K562 treated with DMSO at 1 percent for 12 hours (cell line): ENCODE measurements around the gene SLC39A12. TPM values are rescaled to one million over a fixed set of nuclear protein-coding genes. Genes with fewer than 3 reads are reported as not detected.

Experiments used
- total RNA-seq: library from RNA; unstranded; fragments of 300-600 nt; gene quantifications from 2 replicates; pipeline ENCODE4 v1.2.3, GENCODE V29; 2022; ENCODE audit not compliant: insufficient read depth

Gene SLC39A12
- total RNA-seq, result not detected in 2 replicates

GRCh38 chr10:17951868-17952371, at the start of gene SLC39A12:
Gene SLC39A12 (plus strand): TSS chr10:17951918. CDS start chr10:17953277, 1,359 bp downstream.

Other genes with a start within 250 kb of the SLC39A12 start
- gene TMEM236, start 199.7 kb upstream of the SLC39A12 start, total RNA-seq, result 0.14 and 0.41 TPM in 2 replicates
- gene MRC1, start 142.6 kb upstream of the SLC39A12 start, total RNA-seq, result 0.15 TPM in 1 of 2 replicates, not detected in the other
- 1.6 TPM in 1 of 2 replicates, not detected in the other for gene CACNB2, start 188.5 kb downstream of the SLC39A12 start, total RNA-seq